SK-N-MC (cell line): ENCODE measurements around the gene NTNG1.

Experiments
- EZH2 ChIP-seq: fragments of 200-600 bp; sonication (generic); IDR thresholded peaks from one replicate; pipeline ENCODE4 v1.6.1; 2017; ENCODE audit warnings: antibody characterized with exemption
- POLR2AphosphoS5 ChIP-seq: IDR thresholded peaks from 2 replicates; pipeline ENCODE4 v1.6.1; 2012; ENCODE audit warnings: mild to moderate bottlenecking, low read depth, low read length, borderline replicate concordance

- no peak for TF ChIP-seq POLR2AphosphoS5
- no peak for TF ChIP-seq EZH2
Measured at GRCh38 chr1:107344836-107345235, 204.0 kb downstream of the NTNG1 start.
